GM18870 (cell line): ENCODE measurements around the gene TSPEAR.

Experiments
- ATAC-seq: cut with Tn5 transposase; IDR thresholded peaks from one replicate; pipeline ENCODE4 v1.9.1; 2021; ENCODE audit warnings: moderate library complexity; ENCODE audit not compliant: unreplicated experiment

Gene TSPEAR

GRCh38 chr21:44533121-44533890 is 178.1 kb downstream of the TSPEAR start:
- ATAC-seq, result no peak

GRCh38 chr21:44532712-44533111 is 178.7 kb downstream of the TSPEAR start:
- no peak for ATAC-seq

- no peak for ATAC-seq
Measured at GRCh38 chr21:44531606-44532564, 179.5 kb downstream of the TSPEAR start.

DNA sequence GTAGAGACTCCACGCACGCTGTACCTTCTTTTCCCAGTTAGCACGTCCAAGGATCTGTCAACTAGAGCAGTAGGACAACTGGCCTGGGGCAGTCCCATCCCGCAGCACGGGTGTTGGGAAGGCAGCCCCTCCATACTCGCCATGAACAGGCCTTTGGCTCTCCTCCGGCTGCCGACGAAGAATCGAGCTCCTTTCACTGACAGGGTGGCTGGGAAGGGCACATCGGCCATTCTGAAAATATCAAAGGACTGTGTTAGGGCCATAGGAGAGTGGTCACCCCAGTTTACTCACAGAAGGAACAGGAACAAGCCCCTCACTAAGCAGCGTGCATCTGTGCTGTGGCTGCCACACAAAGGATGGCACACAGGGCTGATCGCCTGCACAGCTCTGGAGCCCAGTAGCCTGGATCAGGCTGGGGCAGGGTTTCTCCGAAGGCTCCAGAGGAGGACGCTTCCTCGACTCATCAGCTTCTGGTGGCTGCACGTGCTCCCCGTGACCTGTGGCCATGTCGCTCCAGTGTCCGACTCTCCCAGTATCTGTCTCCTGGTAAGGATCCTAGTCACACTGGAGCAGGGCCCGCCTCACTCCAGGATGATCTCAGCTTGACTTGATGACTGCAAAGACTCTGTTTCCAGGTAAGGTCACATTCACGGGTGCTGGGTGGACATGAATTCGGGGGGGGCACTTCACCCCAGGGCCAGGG is 180.3 kb downstream of the TSPEAR start:
- ATAC-seq, result no peak

- no peak for ATAC-seq
Measured at GRCh38 chr21:44530221-44530902, 181.0 kb downstream of the TSPEAR start.

DNA sequence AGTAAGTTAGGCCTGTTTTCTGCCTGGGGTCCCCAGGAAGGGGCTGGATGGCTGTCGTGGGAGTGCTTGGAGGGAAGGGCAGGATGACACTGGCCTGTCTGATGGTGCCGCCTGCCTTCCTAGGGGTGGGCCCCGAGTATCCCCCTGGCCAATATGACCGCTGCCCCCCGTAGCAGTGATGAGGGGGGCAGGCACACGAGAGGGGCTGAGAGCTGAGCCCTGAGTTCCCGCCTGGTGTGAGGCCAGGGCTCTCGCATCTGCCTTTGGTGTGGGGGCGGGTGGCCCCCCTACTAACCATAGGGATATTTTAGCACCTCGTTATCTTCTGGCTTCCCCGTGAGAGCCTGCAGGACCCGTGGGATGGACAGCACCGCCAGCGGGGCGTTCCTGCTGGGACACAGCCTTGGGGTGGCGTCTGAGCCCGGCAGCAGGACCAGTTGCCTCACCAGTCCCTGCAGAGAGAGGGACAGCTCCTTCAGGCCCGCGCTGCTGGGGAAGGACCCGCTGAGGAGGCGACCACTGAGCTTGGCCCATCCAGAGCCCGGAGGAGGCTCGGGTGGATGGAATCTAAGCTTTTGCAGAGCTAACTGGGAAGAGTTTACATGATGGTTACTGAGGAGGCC is 181.8 kb downstream of the TSPEAR start:
- no peak for ATAC-seq

- ATAC-seq, result no peak
Measured at GRCh38 chr21:44529011-44529421, 182.4 kb downstream of the TSPEAR start.

GRCh38 chr21:44528634-44528995 is 182.8 kb downstream of the TSPEAR start:
- no peak for ATAC-seq

DNA sequence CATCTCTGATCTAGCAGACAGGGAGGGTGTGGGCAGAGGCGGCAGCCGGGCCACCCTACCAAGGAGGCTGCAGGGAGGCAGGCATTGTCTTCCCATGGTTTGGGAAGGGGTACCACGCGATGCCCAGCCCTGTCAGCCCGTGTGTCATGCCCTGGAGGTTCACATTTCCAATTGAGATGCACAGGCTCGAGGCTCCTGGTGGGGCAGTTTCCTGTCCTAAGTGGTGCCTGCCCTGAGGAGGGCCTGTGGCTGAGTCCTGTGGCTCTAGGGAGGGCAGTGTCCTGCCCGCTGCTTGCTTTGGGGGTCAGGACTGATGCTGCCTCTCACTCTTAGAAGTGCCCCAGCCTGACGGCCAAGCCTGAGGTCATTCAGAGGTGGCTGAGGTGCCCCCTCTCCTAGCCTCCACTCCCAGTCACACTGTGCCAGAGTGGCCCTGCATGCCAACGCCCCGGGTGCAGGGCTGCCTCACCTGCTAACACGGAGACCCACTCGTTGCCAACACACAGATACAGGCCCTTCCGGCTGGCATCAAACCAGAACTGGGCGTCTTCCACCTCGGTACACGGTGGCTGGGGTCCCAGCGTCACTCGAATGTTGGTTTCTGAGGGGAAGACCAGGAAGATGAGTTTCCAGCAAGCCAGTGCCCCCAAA is 183.3 kb downstream of the TSPEAR start:
- ATAC-seq, result no peak

DNA sequence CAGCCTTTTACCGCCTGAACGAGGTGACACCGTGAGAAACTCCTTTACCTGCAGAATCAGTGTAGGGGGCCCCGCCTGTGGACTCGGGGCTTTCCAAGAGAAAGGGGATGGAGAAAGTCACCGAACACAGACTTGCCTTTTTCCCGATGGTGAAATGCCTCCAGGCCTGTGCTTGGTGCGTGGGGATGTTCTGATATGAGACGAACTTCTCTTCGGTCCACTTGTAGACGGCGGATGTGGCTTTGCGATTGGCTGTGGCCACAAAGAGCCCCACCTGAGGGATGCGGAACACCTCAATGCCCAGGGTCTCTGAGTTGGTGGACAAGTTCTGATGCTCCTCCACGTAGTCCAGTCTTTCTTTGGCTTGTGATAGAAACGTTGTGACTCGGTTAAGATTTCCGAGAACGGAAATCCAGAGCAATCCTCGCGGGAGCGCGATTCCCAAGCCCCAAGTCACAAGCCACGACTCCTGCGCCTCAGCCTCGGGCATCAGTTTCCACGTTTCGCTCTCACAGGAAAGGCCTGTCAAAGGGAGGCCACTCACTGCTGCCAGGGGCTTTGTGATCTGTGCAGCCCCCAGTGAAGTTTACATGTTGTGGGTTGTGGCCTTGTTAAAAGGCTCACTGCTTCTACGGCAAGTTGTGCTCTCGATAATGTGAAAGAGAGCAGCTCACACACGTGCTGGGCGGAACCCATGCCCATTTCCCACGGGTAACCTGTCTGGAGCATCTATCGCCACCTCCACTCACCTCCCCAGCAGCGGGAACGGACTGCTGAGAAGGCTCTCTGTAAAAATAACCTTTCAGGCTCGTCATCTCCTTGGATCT is 184.0 kb downstream of the TSPEAR start:
- ATAC-seq, result no peak

DNA sequence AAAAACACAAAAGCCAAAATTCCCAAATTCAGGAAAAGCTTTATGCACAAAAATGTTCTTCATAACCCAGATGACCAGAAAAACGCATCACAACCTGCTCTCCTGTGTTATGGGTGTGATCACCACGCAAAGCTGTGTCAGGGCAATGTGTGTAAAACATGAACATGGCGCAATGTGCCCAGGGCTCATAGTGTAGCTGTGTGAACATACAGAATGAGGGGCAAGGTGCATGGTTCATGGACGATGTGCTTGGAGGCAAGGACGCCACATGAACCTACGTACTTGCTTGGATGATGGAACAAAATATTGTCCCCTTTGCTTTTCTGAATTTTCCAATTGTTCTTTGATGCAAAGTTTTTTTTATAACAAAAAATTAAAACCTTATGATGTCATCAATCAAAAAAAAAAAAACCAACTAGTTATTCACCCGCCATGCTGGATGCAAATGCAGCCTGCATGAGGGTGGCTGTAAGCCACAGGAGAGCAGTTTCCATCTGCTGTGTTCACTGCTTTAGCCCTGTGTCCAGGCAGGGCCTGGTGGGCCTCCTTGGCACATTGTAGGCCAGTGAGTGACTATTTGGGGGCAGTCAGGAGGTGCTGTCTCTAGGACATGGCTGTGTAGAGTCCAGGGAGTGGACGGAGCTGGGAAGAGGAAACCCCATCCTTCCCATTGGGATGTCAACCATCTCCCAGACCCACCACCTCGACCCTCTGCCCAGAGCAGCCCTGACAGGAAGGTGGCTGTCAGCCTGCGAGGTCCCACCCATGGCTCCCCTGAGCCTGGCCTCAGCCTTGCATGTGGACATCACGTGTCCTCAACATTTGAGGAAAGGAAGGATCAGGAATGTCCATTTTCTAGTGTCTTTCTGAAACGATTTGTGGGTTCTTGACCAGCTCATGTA is 185.0 kb downstream of the TSPEAR start:
- ATAC-seq, result no peak

DNA sequence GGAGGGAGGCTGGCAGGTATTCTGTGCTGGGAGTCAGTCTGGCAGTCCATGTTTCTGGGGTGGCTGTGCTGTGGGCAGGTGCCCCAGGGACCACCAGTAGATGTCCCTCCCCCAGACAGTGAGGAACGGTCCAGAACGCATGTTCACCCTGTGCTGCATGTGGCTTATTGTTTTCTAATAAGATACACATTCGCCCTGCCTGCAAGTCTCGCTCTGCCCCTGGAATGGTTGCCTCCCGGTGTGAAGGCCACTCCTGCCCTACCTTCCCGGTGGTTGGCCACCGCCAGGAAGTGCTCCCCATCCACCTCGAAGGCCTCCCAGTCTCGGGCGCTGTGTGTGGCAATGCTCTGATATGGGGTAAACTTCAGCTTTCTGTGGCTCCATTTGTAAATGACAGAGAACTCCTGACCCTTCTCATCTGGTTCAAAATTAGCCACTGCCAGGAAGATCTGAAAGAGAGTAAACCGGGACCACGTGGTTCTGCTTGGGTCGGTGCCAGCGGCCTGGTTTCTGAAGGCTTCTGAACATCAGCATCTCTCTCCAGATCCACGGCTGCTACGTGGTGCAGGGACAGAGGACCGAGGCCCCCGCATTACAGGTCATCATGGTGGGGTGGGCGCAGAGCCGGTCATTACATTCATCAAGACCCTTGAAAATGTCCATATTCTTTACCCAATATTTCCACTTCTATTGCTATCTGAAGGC is 185.8 kb downstream of the TSPEAR start:
- no peak for ATAC-seq

DNA sequence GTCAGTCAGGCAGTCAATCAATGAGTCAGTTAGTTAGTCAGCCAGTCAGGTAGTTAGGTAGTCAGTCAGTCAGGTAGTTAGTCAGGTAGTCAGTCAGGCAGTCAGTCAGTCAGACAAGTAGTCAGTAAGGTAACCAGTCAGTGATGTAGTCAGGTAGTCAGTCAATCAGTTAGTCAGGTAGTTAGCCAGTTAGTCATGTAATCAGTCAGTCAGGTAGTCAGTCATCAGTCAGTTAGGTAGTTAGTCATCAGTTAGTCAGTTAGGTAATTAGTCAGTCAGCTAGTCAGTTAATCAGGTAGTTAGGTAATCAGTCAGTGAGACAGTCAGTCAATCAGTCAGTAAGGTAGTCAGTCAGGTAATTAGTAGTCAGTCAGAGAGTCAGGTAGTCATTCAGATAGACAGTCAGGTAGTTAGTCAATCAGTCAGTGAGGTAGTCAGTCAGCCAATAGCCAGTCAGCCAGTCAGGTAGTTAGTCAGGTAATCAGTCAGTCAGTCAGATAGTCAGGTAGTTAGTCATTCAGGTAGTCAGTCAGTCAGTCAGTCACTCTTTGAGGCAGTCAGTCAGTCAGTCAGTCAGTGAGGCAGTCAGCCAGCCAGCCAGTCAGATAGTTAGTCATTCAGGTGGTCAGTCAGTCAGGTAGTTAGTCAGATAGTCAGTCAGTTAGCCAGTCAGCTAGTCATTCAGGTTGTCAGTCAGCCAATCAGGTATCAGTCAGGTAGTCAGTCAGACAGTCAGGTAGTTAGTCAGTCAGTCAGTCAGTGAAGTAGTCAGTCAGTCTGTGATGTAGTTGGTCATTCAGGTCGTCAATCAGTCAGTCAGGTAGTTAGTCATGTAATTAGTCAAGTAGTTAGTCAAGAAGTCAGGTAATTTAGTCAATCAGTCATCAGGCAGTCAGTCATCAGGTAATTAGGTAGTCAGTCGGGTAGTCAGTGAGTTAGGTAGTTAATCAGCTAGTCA is 186.7 kb downstream of the TSPEAR start:
- no peak for ATAC-seq

DNA sequence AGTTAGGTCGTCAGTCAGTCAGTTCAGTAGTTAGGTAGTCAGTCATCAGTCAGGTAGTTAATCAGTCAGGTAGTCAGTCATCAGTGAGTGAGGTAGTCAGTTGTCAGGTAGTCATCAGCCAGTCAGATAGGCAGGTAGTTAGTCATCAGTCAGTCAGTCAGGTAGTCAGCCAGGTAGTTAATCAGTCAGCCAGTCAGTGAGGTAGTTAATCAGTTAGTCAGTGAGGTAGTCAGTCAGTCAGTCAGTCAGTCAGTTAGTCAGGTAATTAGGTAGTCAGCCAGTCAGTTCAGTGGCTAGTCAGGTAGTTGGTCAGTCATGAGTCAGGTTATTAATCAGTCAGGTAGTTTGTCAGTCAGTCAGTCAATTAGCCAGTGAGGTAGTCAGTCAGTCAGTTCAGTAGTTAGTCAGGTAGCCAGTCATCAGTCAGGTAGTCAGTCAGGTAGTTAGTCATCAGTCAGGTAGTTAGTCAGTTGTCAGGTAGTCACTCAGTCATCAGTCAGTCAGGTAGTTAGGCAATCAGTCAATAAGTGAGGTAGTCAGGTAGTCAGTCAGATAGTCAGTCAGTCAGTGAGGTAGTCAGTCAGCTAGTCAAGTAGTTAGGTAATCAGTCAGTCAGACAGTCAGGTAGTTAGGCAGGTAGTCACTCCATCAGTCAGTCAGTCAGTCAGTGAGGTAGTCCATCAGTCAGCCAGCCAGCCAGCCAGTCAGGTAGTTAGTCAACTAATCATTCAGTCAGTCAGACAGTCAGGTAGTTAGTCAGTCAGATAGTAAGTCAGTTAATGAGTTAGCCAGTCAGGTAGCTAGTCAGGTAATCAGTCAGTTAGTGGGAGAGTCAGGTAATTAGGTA is 187.6 kb downstream of the TSPEAR start:
- no peak for ATAC-seq

GRCh38 chr21:44522753-44523204 is 188.6 kb downstream of the TSPEAR start:
- no peak for ATAC-seq
